ENCODE data around the gene FLRT2.

DNA sequence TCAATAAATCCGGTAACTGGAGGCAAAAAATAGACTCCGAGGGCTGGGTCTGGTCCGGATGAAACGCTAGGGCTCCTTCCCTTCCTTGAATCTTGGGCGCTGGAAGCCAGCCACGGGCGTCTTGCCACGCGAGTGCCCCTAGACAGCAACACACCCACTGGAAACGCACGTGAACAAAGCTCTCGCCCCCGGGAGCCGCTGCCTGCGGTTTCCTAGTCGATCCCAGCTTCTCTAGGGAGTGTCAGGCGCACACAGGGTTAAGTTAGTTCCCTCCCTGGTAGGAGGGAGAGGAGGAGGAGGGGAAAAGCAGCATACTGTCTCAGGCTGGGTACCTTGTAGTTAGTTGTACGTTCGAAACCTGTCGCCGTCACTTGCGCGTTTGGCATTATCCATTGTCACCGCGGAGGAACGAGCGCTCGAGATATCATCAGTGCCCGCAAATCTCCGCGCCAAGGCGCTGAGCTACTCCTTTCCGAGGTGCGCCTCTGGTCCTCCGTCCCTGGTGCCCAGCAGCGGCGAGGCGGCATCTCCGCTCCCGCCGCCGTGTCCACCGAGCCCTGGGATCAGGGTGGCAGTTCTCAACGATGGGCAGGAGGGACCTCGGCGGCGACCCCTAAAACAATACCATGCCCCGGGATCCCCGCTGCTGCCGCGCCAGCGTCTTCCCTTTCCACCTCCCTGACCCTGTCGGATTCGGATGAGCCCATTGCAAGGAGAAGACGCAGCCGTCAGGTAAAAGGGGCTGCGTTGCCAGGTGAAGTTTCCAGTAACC, at the start of gene FLRT2:
- TF ChIP-seq, protein P1, sequence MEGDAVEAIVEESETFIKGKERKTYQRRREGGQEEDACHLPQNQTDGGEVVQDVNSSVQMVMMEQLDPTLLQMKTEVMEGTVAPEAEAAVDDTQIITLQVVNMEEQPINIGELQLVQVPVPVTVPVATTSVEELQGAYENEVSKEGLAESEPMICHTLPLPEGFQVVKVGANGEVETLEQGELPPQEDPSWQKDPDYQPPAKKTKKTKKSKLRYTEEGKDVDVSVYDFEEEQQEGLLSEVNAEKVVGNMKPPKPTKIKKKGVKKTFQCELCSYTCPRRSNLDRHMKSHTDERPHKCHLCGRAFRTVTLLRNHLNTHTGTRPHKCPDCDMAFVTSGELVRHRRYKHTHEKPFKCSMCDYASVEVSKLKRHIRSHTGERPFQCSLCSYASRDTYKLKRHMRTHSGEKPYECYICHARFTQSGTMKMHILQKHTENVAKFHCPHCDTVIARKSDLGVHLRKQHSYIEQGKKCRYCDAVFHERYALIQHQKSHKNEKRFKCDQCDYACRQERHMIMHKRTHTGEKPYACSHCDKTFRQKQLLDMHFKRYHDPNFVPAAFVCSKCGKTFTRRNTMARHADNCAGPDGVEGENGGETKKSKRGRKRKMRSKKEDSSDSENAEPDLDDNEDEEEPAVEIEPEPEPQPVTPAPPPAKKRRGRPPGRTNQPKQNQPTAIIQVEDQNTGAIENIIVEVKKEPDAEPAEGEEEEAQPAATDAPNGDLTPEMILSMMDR (IDR thresholded peaks at IDR 0.05), result no peak
- TF ChIP-seq POLR2AphosphoS5 (IDR thresholded peaks at IDR 0.05; ENCODE audit: low read depth, low read length), result no peak
